GM18499 (cell line): ENCODE data around the gene S100A8.

ENCODE experiments used
- ATAC-seq: cut with Tn5 transposase; IDR thresholded peaks from one replicate; pipeline ENCODE4 v1.9.1; 2021; ENCODE audit warnings: moderate number of reproducible peaks; ENCODE audit not compliant: insufficient read depth, unreplicated experiment

Gene S100A8

DNA sequence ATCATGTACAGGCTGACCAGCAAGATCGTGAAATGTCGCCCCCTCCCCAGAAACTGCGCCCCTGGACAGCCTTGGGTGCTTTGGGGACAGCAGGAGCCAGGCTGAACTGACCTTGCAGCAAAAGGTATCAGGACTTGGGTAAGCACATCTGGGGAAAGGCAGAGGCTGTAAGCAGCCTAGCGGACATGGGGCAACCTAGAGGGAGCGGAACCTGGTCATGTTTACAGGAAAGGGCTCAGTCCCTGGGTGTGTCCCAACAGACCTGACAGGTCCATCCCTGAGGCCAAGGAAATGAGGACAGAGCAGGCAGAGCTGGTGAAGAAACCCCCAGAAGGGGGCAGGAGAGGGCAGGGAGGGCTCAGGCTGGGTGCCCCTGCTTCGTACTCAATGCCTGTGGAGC, 3.1 kb upstream of the S100A8 start:
- ATAC-seq: no peak

DNA sequence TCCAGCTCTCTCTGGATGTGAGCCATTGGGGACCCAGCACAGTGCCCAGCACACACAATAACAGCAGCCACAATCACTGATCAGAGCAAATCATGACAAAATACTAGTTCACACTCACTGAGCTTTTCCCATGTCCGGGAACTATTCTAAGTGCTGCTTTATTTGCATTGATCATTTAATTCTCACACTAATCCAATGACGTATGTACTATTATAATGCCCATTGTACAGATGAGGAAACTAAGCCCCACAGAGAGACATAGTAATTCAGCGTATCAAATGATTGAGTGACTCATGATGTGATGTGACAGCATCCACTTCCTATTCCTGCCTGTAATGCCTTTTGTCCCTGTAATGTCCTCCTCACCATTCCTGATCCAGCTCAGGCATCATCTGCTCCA, 1.9 kb upstream of the S100A8 start:
- no peak for ATAC-seq

DNA sequence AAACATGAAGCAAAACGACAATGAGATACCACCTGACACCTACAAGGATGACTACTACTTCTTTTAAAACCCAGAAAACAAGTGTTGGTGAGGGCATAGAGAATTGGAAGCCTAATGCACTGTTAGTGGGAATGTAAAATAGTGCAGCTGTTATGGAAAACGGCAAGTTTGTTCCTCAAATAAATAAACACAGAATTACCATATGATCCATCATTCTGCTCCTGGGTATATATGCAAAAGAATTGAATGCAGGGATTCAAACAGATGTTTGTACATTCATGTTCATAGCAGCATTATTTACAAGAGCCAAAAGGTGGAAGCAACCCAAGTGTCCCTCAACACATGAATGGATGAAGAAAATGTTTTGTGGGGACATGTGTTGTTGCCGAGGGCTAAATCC, 1.4 kb upstream of the S100A8 start:
- no peak for ATAC-seq

DNA sequence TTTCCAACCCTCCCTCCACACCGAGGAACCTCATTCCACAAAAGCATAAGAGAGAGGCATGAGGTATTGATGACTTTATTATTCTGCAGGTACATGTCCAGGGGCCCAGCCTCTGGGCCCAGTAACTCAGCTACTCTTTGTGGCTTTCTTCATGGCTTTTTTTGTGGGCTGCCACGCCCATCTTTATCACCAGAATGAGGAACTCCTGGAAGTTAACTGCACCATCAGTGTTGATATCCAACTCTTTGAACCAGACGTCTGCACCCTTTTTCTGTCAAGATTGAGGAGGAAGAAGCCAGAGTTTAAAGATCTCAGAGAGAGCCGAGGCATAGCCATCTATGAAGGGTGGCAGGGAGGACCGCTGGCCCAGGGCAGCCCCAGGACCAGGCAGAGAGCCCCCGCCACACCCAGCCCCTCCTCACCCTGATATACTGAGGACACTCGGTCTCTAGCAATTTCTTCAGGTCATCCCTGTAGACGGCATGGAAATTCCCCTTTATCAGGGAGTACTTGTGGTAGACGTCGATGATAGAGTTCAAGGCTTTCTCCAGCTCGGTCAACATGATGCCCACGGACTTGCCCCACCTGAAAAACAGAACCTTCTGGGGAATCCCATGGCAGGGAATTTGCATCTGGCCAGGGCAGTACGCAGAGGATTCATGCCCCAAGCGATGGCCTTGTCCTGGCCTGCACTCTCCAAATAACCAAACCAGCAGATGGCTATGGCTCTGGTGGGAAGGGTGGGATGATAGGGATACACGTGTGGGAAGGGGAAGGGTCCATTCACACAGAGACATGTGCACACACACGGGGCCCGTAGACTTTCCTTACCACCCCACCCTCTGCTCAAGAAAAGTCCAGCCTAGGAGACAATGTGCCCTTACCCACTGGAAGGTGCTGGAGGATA, 647 bp downstream of the S100A8 start:
- no peak for ATAC-seq

DNA sequence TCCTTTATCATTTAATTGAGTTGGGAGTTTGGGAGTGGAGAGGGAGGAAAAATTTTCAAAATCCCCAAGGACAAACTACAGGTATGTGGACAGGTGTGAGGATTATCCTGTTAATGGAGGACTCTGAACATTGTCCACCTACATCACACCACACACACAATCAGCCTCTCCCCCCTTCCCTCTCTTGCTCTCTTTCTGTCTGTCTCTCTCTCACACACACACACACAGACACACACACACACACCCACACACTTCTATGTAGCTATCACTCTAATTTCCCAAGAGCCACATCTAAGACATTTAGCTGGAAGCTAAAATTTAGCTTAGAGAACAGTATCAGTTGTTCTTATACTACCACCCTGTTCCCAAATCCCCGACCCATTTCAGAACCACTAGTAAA, 1.5 kb downstream of the S100A8 start:
- ATAC-seq: no peak

DNA sequence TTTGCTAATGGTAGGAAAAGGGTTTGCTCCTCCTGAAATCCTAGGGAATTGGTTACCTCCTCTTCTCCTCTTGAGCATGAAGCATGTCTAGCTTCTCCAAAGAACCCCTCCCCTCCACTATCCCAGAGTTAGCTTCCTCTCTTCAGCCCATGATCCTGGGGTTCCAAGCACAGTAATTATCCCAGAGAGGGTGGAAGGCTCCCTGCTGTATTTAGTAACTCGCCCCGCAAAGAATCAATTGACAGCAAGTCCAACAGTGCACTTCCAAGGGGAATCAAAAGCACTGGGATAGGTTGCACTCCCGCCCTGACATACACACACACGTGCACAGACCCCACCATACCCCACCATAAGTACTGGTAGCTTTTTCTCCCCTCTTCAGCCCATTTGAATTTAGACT, 3.1 kb downstream of the S100A8 start:
- ATAC-seq: no peak

DNA sequence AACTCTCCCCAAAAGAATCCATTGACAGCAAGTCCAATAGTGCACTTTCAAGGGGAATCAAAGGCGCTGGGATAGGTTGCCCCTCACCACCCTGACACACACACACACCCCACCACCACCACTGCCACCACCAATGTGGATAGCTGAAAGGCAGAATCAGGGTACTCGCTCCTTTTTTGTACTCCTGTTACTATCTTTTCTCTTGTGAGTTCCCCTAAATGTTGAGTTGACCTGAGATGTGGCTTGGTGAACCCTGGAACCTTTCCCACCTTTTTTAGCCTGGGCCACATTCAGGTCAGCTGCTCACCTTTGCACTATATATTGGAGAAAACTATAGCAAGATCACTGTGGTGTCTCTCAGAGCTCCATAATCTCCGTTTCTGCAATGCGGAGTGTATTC, 3.9 kb downstream of the S100A8 start:
- ATAC-seq: no peak

DNA sequence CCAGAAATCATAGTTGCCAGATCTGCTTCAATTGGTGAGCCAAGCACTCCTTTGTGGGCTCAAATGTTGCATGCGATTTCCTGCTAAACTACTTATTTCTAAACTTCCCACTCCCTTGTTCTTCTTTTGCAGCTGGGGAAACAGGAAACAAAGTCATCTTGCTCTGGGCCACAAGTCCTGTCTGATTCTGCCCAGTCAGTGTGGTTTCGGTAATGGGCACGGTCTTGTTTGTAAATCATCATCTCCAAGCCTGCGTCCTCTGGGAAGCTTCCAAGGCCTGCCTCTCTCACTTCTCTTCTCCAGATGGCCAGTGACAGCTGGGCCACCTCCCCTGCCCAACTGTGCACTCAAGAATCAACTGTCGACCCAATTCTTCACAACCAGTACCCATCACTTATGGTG, 4.4 kb downstream of the S100A8 start:
- ATAC-seq: no peak

DNA sequence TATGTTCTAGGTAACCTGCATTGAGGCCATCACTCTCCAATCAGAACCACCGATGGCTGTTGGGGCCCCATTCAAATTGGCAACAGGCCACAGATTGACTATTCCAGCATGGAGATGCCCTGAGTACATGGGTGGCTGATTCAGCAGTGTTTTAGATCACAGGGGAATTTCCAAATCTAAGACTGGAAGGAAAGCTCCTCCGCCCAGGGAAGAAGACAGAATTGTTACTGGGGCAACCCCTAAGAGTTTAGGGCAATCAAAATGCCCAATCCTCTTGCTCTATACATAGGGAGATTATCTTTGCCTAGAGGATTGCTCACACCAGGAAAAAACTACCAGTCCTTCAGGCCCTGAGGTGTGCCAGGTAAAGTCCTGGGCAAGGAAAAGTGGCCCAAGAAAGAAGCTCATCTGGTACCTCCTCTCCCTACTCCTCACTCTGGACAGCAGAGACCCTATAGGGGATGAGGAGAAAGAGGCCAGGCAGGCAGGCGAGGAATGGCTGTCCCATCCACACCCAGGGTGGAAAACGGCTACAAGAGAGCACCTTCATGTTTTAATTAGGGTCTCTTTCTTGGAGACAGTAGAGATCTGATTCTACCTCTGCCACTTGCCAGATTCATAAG, 5.8 kb downstream of the S100A8 start:
- ATAC-seq: no peak

DNA sequence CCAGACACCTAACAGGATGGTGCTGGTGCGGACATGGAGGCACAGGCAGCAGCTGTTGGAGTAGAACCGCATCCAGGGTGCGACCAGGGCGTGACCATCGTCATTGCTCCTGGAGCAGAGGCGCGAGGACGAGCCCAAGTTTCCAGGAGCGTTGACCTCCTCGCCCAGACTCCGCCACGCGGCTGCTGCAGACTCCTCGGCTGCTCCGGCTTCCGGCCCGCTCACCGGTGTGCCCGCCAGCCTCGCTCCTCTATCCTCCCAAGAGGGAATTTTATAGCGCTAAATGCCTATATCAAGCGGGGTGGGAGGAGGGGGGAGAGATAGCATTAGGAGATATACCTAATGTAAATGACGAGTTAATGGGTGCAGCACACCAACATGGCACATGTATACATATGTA, 10.2 kb downstream of the S100A8 start:
- ATAC-seq: no peak

DNA sequence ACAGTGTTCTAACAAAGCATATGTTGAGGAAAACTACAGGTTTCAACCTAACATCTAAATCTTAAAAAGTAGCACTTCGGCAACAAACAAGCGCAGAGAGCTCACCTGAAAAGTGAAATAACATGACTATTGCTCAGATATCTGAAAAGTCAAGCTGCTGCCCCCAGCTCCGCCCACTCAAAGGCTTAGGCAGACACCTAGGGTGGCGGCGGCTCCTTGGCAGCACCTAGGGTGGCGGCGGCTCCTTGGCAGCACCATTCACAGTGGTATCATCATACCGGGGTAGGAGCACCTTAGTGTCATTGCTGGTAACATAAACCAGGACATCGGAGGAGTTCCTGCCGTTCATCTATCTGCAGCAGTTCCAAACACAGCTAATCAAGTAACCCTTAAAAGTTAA, 11.3 kb downstream of the S100A8 start:
- ATAC-seq: no peak

DNA sequence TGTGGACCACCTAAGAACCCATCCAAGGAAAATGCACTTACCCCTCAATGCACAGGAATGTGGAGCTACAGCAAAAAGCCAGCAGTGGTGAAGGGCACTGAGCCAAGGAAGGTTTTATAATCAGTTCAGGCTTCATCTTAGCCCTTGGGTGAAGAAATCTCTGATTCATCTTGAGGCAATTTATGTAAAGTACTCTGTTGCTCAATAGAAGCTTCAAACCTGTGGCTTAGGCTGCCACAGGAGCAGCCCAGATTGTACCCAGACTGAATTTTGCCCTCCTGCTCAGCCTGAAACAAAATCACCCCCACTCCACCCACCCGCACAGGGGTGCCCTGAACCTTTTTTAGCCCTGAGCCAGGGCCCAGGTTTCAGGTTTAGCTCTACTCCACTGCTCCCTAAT, 15.4 kb downstream of the S100A8 start, which contains the start of gene S100A12:
Gene S100A12 (minus strand): TSS at position 111 of the 400 bp plus-strand sequence. CDS start 1,029 bp downstream, outside the sequence.
- no peak for ATAC-seq

DNA sequence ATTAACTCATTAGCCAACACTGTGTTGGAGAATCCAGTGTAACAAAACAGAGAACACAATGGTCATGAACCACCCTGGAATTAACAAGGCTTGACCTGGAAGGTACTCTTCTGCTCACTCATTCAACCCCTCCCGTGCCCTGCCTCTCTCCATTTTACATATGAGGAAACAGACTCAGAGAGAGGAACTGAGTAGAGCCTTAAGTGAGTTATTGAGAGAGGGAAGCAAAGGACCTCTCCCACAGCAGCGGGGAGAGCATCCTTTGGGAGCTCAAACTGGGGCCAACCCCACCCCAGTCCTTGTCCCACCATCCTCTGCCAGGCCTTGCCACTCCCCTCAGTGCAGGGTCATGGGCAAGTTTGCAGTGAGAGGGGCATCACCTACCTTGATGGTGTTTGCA, 16.8 kb downstream of the S100A8 start:
- ATAC-seq: no peak

DNA sequence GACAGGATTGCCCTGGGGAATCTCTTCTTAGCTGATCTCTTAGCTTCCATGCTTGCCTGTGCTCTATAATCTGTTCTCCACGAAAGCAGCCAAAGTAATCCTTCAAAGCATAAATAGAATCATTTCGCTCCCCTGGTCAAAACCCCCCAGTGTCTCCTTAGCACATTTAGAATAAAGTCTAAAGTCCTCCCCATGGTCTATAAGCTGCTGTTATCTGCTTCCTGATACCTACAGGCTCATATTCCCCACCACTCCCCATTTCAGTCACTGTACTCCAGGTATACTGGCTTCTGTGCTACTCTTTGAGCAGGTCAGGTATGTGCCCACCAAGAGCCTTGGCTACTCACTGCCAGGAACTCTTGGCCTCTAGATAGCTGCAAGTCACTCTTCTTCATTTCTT, 18.3 kb downstream of the S100A8 start:
- ATAC-seq: no peak

DNA sequence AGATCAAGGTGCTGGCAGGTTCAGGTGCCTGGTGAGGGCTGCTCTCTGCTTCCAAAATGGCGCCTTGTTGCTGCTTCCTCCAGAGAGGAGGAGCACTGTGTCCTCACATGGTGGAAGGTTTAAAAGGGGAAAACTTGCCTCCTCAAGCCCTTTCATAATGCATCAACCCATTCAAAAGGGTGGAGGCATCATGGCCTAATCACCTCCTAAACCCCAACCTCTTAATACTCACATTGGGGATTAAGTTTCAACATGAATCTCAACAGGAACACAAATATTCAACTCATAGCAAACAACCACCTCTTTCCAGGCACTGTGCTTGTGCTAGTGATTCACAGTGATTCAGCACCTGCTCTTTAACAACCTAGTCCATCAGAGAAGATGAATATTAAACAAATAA, 19.6 kb downstream of the S100A8 start:
- no peak for ATAC-seq

DNA sequence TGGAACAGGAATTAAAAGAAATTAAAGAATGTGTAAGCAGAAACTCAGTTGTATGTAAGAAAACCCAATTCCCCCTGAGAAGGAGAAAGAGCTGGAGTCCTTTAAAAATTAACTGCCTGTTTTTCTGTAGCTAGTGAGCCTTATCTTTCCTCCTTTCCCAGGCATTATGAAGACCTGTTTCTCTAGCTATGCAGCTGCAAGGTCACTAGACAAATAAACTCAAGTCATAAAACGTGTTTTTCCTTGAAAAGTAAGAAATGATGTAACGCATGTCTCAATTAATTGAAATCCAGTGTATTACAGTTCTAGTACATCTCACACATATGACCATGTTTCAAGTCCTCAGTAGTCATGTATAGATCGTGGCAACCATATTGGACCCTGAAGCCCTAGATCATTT, 20.7 kb downstream of the S100A8 start:
- ATAC-seq: no peak

DNA sequence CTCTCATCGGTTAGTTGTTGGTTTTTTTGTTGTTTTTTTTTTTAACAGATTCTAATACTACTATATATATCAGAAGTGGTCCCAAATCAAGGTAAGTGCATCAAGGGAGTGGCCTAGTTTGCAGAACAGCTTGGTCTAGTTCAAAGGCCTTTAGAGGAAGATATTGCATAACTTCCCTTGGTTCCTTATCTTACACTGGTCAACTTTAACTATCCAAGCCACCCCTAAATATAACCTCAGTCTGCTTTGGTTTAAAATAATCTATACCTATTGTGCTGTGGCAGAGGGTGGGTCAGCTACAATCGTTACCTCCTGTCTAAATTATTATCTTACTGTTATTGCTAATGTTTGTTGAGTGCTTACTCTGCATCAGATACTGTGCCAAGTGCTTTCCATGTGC, 22.4 kb downstream of the S100A8 start:
- no peak for ATAC-seq

DNA sequence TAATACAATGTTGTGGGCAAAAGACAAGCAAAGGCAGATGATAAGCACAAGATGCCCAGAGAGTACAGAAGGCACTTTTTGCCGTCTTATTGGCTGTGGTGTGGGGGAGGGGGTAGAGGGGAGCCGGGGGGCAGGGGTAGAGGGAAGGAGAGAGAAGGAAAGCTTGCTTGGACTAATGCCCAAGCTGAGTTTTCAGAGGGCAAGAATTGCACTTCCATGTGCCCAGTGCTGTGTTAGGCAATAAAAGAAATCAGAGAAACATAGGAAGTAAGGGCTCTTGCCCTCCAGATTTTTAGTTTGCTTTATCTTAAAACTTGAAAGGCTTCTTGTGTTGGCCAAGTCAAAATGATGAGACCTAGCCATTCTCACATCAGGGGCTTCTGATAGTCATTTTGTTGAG, 23.8 kb downstream of the S100A8 start:
- ATAC-seq: no peak

DNA sequence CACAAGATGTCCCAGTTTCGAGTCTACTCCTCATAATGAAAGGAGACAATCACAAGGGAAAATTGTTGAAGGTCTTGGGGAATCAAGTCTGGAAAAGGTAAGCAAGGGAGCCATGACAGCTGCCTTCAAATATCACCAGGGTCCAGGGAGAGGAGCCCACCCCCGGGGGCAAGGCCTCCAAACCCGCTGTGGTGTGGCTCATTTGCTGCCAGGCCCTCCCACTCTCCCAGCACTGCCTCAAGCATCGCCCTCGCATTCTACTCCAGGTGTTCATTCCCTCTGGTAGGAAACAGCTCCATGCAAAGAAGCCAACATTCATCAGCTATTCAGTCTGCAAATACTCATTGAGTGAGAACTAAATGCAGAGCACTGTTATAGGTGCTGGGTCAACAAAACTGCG, 24.6 kb downstream of the S100A8 start:
- no peak for ATAC-seq

DNA sequence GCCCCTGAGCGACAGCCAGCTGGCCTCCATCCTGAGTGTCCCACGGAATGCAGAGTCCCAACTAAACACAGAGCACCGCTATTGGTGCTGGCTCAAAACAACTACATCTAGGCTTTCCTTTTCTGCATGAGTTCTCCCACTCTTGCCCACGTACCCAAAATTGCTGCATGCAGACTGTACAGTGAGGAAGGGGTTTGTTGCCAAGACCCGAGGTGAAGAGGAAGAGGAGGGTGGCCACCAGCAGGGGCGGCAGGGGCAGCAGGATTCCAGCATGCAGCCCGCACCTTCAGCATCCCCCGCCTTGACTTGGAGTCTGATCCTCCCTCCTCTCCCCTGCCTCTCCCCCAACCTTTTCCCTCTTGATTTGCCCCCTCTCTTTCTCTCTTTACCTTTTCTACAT, 25.2 kb downstream of the S100A8 start:
- ATAC-seq: no peak

DNA sequence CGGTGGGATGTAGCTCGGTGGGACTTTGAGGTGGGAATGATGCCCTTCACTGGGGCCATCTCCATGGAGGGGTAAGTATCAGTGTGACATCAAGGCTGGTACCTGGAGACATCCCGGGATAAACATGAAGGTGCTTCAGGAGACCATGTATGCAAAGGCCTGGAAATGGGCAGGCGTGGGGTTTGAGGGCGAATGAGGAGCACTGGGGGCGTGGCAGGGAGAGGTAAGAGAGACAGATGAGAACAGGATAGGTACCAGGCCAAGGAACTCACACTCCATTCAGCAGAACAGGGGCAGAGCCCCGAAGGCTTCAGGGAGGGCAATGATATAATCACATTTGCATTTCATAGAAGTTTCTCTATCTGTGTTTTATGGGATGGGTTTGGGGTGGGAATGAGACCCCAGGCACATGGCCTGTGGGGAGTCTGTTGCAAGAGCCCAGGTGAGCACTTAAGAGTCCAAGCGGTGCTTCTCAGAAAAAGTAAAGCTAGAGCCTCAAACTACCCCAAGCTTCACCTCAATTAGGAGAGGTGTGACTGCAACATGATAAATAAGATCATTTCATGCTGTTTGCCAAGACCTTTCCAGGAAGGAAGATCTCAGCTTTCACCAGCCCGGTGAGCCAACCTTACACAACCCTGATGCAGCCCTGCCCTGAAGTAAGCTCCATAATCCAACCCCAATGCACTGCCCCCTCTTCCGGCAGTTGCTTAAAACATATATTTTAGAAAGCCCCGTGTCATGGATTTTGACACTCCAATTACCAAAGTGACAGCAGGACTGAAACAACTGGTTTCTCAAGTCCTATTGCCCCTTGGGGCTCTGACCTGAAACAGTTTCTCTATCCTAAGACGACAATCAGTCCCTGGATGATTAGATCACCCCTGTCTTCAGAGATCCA, 25.9 kb downstream of the S100A8 start:
- ATAC-seq: no peak
